GM12878 (cell line): Measurements from ENCODE around the gene COL5A1. TPM values are rescaled to one million over a fixed set of nuclear protein-coding genes. Genes with fewer than 3 reads are reported as not detected.

Experiments used
- ATAC-seq: fragments of 200-7000 bp; cut with Tn5 transposase; 3 replicates; pipeline ENCODE4 v1.9.1; 2020; ENCODE audit warnings: mild to moderate bottlenecking, moderate library complexity
- BruUV-seq: library from RNA; stranded (reverse); fragments of 400-500 nt; replicated peaks from 2 replicates; lab custom pipeline; 2021; lab: Mats Ljungman, UMichigan
- CTCF ChIA-PET: fragments of 300-600 bp; sonication (Branson Sonifier 250); formaldehyde crosslinking; extraction: SDS; loops from one replicate; lab custom pipeline; 2021; ENCODE audit warnings: inconsistent platforms; lab: Yijun Ruan, JAX
- POLR2A ChIA-PET: fragments of 350-600 bp; formaldehyde crosslinking; extraction: SDS; loops from one replicate; lab custom pipeline; 2021; ENCODE audit warnings: inconsistent platforms; lab: Charles Lee
- RAD21 ChIA-PET: fragments of 300-600 bp; sonication (Branson Sonifier 250); formaldehyde crosslinking; loops from one replicate; lab custom pipeline; 2023; ENCODE audit warnings: antibody characterized with exemption; ENCODE audit not compliant: unreplicated experiment; lab: Charles Lee
- SMC1A ChIA-PET: fragments of 300-600 bp; sonication (Branson Sonifier 250); formaldehyde crosslinking; loops from one replicate; lab custom pipeline; 2023; ENCODE audit not compliant: unreplicated experiment, uncharacterized antibody; lab: Charles Lee
- DNase-seq: peaks from one replicate; pipeline ENCODE4 v3.0.0-alpha.2; 2011; ENCODE audit warnings: low read depth, low spot score
- FAIRE-seq: peaks from 3 replicates; lab custom pipeline; 2011; peaks lifted over from hg19 to GRCh38; lab: Jason Lieb, UNC
- H2AFZ ChIP-seq: 2 replicates; pipeline ENCODE4 v1.6.0; 2011; ENCODE audit warnings: low read depth, low read length, control low read depth; ENCODE audit not compliant: control insufficient read depth
- H3K27ac ChIP-seq: 2 replicates; pipeline ENCODE4 v1.5.1; 2011; ENCODE audit warnings: control low read depth; ENCODE audit not compliant: control insufficient read depth, insufficient read depth
- H3K27me3 ChIP-seq, 2 experiments: replicated peaks in 1 of 2; 2 replicates each; pipeline versions ENCODE4 v1.6.0 to v1.6.1; 2011; ENCODE audit warnings: low read length in 1 of 2; ENCODE audit not compliant: control insufficient read depth in 2 of 2, insufficient read depth in 2 of 2
- H3K36me3 ChIP-seq, 2 experiments: 2 replicates each; pipeline ENCODE4 v1.5.1; 2011; ENCODE audit warnings: low read length in 1 of 2; ENCODE audit not compliant: control insufficient read depth in 2 of 2, insufficient read depth in 2 of 2
- H3K4me1 ChIP-seq: 2 replicates; pipeline ENCODE4 v1.6.1; 2011; ENCODE audit warnings: mild to moderate bottlenecking, low read length, moderate library complexity, mixed read lengths; ENCODE audit not compliant: control insufficient read depth, insufficient read depth
- H3K4me2 ChIP-seq: 2 replicates; pipeline ENCODE4 v1.6.0; 2011; ENCODE audit warnings: control low read depth; ENCODE audit not compliant: control insufficient read depth, insufficient read depth
- H3K4me3 ChIP-seq: fragments of 200-600 bp; sonication (generic); 2 replicates; pipeline ENCODE4 v1.5.1; 2016
- H3K79me2 ChIP-seq: 2 replicates; pipeline ENCODE4 v1.6.0; 2011; ENCODE audit warnings: low read length; ENCODE audit not compliant: control insufficient read depth, insufficient read depth
- H3K9ac ChIP-seq: 2 replicates; pipeline ENCODE4 v1.8.0; 2011; ENCODE audit warnings: low read length, control low read depth, mixed read lengths; ENCODE audit not compliant: control insufficient read depth, insufficient read depth
- H3K9me3 ChIP-seq: replicated peaks from 3 replicates; pipeline ENCODE4 v1.5.1; 2011; ENCODE audit warnings: mild to moderate bottlenecking, low read length; ENCODE audit not compliant: control insufficient read depth, insufficient read depth
- H4K20me1 ChIP-seq: 2 replicates; pipeline ENCODE4 v1.6.0; 2011; ENCODE audit not compliant: control insufficient read depth, insufficient read depth
- ATF3 ChIP-seq: IDR thresholded peaks from 2 replicates; pipeline ENCODE4 v1.6.1; 2011; ENCODE audit warnings: low read depth, mild to moderate bottlenecking, low read length, moderate library complexity, borderline replicate concordance; ENCODE audit errors: extremely low read depth
- CTCF ChIP-seq, 3 experiments: IDR thresholded peaks in 2 of 3; conservative IDR thresholded peaks in 1 of 3; 2 replicates each; pipeline ENCODE4 v1.5.1; 2011; ENCODE audit warnings: low read depth in 3 of 3, low read length in 3 of 3, mild to moderate bottlenecking in 3 of 3, control low read depth in 2 of 3, moderate library complexity in 2 of 3, inconsistent platforms in 1 of 3, mixed read lengths in 1 of 3; ENCODE audit not compliant: control insufficient read depth in 2 of 3, insufficient read depth in 1 of 3; ENCODE audit errors: extremely low read depth in 1 of 3
- FOS ChIP-seq: IDR thresholded peaks from 3 replicates; pipeline ENCODE4 v1.6.1; 2011; ENCODE audit warnings: borderline replicate concordance; ENCODE audit not compliant: insufficient read length; ENCODE audit errors: extremely low read depth
- NFXL1 ChIP-seq: fragments of 450-650 bp; IDR thresholded peaks from 2 replicates; pipeline ENCODE4 v1.6.1; 2017; ENCODE audit warnings: antibody characterized with exemption, mild to moderate bottlenecking, borderline replicate concordance
- PKNOX1 ChIP-seq: fragments of 450-650 bp; IDR thresholded peaks from 2 replicates; pipeline ENCODE4 v1.6.1; 2016; ENCODE audit warnings: mild to moderate bottlenecking
- ZBTB4 ChIP-seq: fragments of 450-650 bp; formaldehyde crosslinking; IDR thresholded peaks from 2 replicates; pipeline ENCODE4 v1.4.0; 2022; ENCODE audit warnings: mild to moderate bottlenecking, moderate library complexity
- ZBTB40 ChIP-seq: fragments of 450-650 bp; IDR thresholded peaks from 2 replicates; pipeline ENCODE4 v1.6.1; 2016; ENCODE audit warnings: mild to moderate bottlenecking, moderate library complexity, borderline replicate concordance
- ZNF274 ChIP-seq: IDR thresholded peaks from one replicate; pipeline ENCODE4 v1.8.0; 2011; ENCODE audit not compliant: insufficient read length, insufficient read depth
- WGBS: methylation state at CpG from one replicate; pipeline ENCODE4 v1.1.6; 2016; ENCODE audit warnings: low lambda C conversion rate; ENCODE audit not compliant: insufficient replicate concordance, insufficient coverage; ENCODE audit errors: missing lambda C conversion rate; 5-methylcytosine and 5-hydroxymethylcytosine counted together
- in situ Hi-C: fragments of 300-500 bp; cut with MboI; formaldehyde crosslinking; loops from 9 replicates; pipeline ENCODE4 v1.14.3; 2018; ENCODE audit warnings: mixed read lengths
- intact Hi-C: fragments of 100-400 bp; cut with micrococcal nuclease; formaldehyde crosslinking; loops from one replicate; pipeline ENCODE4 v1.14.2; 2022; ENCODE audit not compliant: unreplicated experiment
- polyA plus RNA-seq, 11 experiments: library from polyadenylated mRNA; depleted of rRNA in 4 of 11; unstranded in 6 of 11; stranded (reverse) in 5 of 11; fragments of >200 nt; fragmentation: Nextera tagmentation in 4 of 11; fragmentation: Illumina TruSeq in 1 of 11; extraction: Ambion mirVana in 4 of 11; extraction: Trizol in 1 of 11; gene quantifications; 1 replicate in 1 of 11; 2 replicates in 10 of 11; pipeline versions ENCODE4 v1.2.1 to v1.2.3, GENCODE V29; 2011 to 2016; ENCODE audit warnings: inconsistent platforms in 2 of 11, missing spikeins in 2 of 11, low read depth in 1 of 11
- total RNA-seq, 4 experiments: library from RNA; depleted of rRNA in 3 of 4; stranded (reverse); fragments of >200 nt in 3 of 4; fragmentation: Illumina TruSeq in 1 of 4; extraction: Trizol in 1 of 4; gene quantifications; 2 replicates each; pipeline versions ENCODE4 v1.2.1 to v1.2.3, GENCODE V29; 2013 to 2021

Gene COL5A1
- total and polyA plus RNA-seq, 10 of the 15 experiments (the other 5 are each of a cell fraction or from before 2014, with no cell fraction given): under 0.01 to 0.15 (median 0.13) TPM; not detected in 4

- TF ChIP-seq FOS: no peak
- no peak for TF ChIP-seq CTCF (IDR thresholded peaks at IDR 0.05 in 2 of 3, conservative IDR thresholded peaks at IDR 0.05 in 1 of 3; ENCODE audit: control insufficient read depth in 2 of 3, extremely low read depth in 1 of 3, insufficient read depth in 1 of 3, low read depth in 3 of 3, low read length in 3 of 3)
- no peak for TF ChIP-seq ZBTB40
- no peak for TF ChIP-seq NFXL1
- TF ChIP-seq, all 136 proteins: peak for 0
Observed at GRCh38 chr9:134742822-134743535, 101.4 kb downstream of the COL5A1 start (continued).

- SMC1A ChIA-PET: no interaction called here
- DNase-seq (no peak), ATAC-seq (no peak), FAIRE-seq (no peak)
- Histone ChIP-seq H3K9ac (no peak overlapping the region), H3K79me2 (no peaks in the 10 kb centered on the region), H3K27ac (no peak overlapping the region), H3K4me2 (no peak overlapping the region), H4K20me1 (no peaks in the 10 kb centered on the region), H2AFZ (no peak overlapping the region), H3K4me3 (no peak overlapping the region), H3K9me3 (no peaks in the 10 kb centered on the region; the same call in 2 of the 3 replicates), H3K36me3 (no peaks in the 10 kb centered on the region), H3K4me1 (no peaks in the 10 kb centered on the region), H3K27me3 (no peaks in the 10 kb centered on the region)
- in situ Hi-C loops (no loop called here), intact Hi-C loops (no loop called here)
- TF ChIP-seq ATF3 (no peak), NFXL1 (no peak), ZNF274 (no peak), ZBTB4 (CRISPR knock-in tag) (no peak), PKNOX1 (no peak)
- RAD21 ChIA-PET: no interaction called here
- 10% methylated on average over 5 of the region's 5 CpGs for WGBS
- POLR2A ChIA-PET: no interaction called here
- CTCF ChIA-PET: no interaction called here
- BruUV-seq: no TSS peak
Observed at GRCh38 chr9:134743853-134744252, 102.2 kb downstream of the COL5A1 start.
